ENCODE results near the gene CCDC92B.
"Not testable (repeated sequence)": the region's sequence is repeated elsewhere in the genome, so short reads cannot be mapped to it uniquely, and the experiment has no call there.

Gene CCDC92B

GRCh38 chr17:2701996-2702741, 47.3 kb downstream of the CCDC92B start:
- no peak for DNase-seq (ENCODE audit: extremely low read depth, low read depth)
- TF ChIP-seq CTCF (IDR thresholded peaks at IDR 0.05; ENCODE audit: low read depth, low read length): no peak

GRCh38 chr17:2701161-2701995, 48.1 kb downstream of the CCDC92B start:
- TF ChIP-seq CTCF (IDR thresholded peaks at IDR 0.05; ENCODE audit: low read depth, low read length): no peak
- DNase-seq (ENCODE audit: extremely low read depth, low read depth): no peak

GRCh38 chr17:2700491-2701141, 48.8 kb downstream of the CCDC92B start:
- no peak for TF ChIP-seq CTCF (IDR thresholded peaks at IDR 0.05; ENCODE audit: low read depth, low read length)
- DNase-seq (ENCODE audit: extremely low read depth, low read depth): no peak

DNA sequence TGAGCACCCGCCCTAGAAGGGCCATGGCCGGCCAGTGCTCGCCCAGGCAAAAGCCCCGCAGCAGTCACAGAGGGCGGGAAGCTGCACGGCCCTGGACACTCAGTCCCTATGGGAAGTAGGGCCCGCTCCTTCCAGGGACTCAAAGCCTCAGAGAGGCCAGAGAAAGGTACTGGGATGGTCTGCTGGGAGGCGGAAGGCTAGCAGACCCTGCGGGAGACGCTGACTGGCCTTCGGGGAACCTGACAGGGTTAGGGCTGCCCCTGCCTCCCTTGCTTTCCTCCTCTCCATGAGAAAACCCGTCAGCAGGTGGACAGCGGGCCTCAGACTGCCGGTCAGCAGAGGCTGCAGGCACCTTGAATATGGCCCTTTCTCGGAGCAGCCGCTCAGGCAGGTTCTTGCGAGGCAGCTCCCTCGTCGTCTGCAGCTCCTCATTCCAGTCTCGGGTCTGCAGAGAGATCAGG, 49.4 kb downstream of the CCDC92B start:
- no peak for DNase-seq (ENCODE audit: extremely low read depth, low read depth)
- no peak for TF ChIP-seq CTCF (IDR thresholded peaks at IDR 0.05; ENCODE audit: low read depth, low read length)

DNA sequence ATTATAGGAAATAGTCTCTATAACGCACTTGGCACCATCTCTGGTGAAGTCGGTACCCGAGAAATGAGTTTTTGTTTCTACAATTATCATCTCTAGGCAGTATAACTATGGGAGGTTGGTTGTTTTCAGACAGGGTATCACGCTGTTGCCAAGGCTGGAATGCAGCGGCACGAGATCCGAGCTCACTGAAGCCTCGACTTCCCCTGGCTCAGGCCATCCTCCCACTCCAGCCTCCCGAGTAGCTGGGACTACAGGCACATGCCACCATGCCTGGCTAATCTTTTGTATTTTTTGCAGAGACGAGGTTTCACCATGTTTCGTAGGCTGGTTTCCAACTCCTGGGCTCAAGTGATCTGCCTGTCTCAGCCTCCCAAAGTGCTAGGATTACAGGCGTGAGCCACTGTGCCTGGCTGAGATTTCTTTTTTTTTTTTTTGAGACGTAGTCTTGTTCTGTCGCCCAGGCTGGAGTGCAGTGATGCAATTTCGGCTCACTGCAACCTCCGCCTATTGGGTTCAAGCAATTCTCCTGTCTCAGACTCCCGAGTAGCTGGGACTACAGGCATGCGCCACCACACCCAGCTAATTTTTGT, 50.1 kb downstream of the CCDC92B start:
- not testable (repeated sequence) for DNase-seq (ENCODE audit: extremely low read depth, low read depth)

DNA sequence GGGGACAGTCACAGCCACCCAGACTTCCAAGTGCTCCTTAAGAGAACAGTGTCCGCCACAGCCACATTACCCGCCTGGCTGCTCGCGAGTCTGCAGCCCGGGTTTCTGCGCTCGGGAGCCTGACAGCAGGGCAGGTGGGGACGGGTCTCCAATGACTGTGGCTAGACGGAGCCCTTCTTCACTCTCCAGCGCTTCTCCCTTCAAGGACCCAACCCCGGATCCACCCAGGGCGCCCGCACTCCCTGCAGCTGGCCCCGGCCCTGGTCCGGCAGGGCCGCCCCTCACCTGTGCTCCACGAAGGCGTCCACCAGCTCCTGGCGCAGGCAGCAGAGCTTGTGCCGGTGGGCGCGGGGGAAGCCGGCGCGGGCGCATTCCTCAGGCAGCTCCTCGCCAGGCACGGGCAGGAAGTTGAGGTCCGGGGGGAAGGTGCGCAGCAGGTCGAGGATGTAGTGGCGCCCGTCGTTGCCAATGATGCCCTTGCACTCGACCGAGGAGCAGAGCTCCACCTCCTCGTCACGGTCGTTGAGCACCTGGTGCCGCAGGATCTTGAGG, 51.8 kb downstream of the CCDC92B start:
- DNase-seq (ENCODE audit: extremely low read depth, low read depth): no peak
- TF ChIP-seq CTCF (IDR thresholded peaks at IDR 0.05; ENCODE audit: low read depth, low read length): no peak
